GM08714 (cell line): ENCODE data around the gene TMEM229A.
"Not testable (repeated sequence)": the region's sequence is repeated elsewhere in the genome, so short reads cannot be mapped to it uniquely, and the experiment has no call there.

Experiments used
- H3K4me3 ChIP-seq: fragments of 200-500 bp; sonication (Bioruptor generic); 2 replicates; pipeline ENCODE4 v1.5.1; 2014; ENCODE audit warnings: mild to moderate bottlenecking, low read length, inconsistent platforms
- ZNF274 ChIP-seq: IDR thresholded peaks from 2 replicates; pipeline ENCODE4 v1.6.1; 2012; ENCODE audit warnings: mild to moderate bottlenecking, low read depth, low read length

Gene TMEM229A

DNA sequence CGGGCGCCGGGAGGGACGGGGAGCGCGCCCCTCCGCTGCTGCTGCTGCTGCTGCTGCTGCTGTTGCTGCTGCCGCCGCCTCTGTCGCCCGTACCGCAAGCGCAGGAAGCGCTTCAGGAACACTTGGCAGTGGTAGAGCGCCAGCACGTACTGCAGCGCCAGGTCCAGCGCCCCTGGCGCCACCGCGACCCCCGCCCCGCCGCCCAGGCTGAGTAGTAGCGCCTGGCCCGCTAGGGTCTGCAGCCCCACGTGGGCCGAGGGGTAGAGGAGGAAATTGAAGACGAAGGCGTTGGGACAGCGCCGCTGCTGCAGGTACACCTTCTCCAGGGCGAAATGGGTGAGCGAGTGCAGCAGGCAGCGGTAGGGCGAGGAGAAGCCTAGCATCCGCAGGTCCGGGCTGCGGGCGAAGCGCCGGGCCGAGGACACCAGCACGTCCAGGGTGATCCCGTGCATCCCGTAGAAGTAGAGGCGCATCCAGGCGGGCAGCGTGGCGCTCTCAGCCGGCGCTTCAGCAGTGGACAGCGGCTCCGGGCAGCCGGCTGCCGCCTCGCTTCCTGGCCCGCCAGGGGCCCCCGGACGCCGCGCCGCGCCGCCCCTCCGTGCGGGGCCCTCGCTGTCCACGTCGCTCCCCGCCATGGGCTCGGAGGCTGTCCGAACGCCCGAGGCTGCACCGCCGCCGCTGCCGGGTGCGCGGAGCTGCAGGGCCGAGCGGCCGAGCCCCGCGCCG is at the start of gene TMEM229A:
Gene TMEM229A, minus strand, starts transcription at position 699 of the 726 bp plus-strand sequence. Its CDS starts 64 bp downstream, at position 635.
- peak within 1 kb of the TSS; percentile 16; the same call in 1 of the 2 replicates for H3K4me3 ChIP-seq
- TF ChIP-seq ZNF274: no peak

DNA sequence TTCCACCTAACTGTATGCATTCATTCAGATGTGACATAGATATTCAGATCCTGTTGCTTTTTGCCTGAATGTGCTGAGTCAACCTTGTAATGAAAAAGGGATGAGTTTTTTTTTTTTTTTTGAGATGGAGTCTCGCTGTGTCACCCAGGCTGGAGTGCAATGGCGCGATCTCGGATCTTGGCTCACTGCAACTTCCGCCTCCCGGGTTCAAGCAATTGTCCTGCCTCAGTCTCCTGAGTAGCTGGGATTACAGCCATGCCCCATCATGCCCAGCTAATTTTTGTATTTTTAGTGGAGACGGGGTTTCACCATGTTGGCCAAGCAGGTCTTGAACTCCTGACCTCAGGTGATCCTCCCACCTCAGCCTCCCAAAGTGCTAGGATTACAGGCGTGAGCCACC is 49.4 kb upstream of the TMEM229A start:
- not testable (repeated sequence) for H3K4me3 ChIP-seq

DNA sequence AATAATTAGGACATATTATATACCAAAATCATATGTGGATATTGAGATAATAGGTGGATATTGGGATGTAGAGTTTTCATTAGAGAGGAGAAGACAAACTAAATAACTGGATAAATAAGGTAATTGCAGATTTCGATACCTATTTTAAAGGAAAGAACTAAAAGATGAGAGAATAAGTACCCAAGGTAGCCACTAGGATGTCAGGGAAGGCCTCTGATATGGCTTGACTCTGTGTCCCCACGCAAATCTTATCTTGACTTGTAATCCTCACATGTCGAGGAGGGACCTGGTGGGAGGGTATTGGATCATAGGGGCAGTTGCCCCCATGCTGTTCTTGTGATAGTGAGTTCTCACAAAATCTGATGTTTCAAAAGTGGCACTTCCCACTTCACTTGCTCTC is 44.7 kb upstream of the TMEM229A start:
- TF ChIP-seq ZNF274: no peak
- no peak overlapping the region for H3K4me3 ChIP-seq

DNA sequence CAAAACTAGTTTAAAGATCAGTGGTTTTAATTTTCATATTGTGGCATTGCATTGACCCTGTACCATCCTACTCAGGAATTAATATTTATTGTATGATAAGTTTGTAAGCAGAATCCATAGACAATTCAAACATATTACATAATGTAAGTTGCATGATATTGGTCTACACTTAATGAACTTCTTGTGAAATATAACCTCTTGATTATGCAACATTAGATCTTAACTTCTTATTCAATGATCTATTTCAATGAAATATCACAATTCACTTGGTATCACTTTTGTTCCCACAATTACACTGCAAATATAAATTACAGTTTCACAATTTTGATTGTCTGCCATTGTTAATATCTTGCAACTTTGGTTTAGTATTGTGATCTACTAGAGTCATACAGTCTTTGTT is 44.0 kb upstream of the TMEM229A start:
- TF ChIP-seq ZNF274: no peak
- H3K4me3 ChIP-seq: no peak overlapping the region

DNA sequence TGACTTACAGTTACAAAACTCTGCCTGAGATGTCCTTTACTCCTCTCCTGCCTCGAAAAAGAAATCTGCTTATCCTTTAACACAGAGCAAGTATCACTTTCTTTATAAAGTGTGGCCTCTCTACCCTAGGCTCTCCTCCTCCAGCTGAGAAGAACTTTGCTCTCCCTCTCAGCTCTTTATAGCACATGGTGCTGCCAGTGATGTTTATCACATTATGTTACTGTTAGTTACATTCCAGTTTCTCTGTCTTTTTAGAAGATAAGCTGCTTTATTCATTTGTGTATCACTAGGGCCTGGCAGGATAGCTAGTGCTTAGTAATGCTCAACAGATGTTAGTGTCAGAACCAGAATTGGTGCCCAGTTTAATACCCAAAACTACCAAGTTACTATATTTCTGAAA is 41.1 kb upstream of the TMEM229A start:
- no peak for TF ChIP-seq ZNF274
- H3K4me3 ChIP-seq: no peak overlapping the region

DNA sequence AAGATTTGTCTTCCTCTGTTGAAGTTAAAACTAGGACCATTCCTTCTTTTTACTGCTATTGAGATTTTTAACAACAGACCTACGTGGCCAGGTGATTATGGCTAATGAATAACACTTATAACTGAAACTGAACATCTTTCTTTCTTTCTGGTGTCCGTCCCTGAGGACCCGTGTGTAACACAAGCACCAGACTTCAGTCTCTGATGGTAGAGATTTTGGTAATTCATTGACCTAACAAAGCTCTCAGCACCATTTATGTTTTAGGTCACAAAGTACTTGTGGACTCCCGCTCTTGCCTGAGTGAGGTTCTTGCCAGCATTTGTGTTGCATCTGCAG is 40.4 kb upstream of the TMEM229A start:
- no peak overlapping the region for H3K4me3 ChIP-seq
- TF ChIP-seq ZNF274: no peak

DNA sequence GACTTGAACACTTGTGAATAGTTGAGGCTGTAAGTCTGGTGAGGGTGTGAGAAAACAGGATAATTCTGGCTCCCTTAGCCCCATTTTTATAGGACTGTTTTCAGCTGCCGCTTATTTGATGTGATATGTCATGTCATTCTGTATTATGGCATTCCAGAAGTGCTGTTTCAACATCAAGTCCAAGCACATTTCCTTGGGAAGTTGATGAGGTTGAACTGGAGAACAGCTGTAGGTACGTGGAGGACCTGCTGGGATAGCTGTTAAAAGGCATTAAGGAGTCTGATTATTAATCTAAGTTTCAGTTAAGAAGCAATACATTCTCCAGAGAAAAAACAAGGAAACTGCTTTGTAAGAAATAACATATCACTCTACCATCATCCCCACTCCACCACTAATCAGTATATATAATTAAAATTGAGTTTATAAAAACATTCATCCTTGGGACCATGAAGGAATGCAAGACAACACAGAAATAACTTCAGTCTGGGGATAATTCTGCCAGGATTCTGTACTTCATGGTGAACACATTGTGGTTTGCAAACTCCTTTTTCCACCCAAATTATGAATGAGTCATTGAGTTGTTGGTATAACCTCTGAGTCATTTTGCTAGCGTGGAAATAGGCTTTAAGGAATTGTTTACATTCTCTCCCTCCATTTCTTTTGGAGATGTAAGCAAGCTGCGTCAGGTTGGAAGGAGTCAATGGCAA is 39.9 kb upstream of the TMEM229A start:
- no peak overlapping the region for H3K4me3 ChIP-seq
- no peak for TF ChIP-seq ZNF274

DNA sequence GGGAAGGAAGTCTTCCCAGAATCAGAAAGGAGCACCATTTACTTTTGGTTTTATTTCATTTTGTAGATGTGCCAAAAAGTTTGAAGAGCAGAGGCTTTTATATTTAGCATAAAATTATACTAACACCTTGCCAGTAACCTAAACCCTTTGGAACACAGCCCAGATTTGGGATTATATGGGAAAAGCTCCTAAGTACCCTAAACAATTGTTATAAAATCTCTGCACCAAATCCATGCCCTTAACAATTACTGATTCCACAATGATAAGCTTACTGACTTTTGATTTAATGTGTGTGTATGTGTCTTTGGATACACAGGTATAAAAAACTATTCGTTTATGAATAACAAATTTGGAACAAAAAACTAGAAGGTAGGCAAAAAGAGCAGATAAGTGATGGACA is 39.0 kb upstream of the TMEM229A start:
- H3K4me3 ChIP-seq: no peak overlapping the region
- no peak for TF ChIP-seq ZNF274

DNA sequence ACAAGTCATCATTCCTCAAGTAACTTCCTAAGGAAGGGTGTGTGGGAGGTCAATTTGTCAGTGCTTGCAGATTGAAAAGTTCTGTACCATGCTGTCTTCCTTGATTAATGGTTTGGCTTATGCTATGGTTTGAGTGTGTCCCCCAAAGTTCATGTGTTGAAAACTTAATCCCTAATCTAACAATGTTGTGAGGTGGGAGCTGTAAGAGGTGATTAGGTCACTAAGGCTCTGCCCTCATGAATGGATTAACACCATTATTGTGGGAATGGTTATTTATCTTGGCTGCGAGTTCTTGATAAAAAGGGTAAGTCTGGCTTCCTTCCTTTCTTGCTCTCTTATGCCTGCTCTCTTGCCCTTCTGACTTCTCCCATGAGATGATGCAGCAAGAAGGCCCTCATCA is 29.3 kb upstream of the TMEM229A start:
- H3K4me3 ChIP-seq: no peak overlapping the region
- TF ChIP-seq ZNF274: no peak

DNA sequence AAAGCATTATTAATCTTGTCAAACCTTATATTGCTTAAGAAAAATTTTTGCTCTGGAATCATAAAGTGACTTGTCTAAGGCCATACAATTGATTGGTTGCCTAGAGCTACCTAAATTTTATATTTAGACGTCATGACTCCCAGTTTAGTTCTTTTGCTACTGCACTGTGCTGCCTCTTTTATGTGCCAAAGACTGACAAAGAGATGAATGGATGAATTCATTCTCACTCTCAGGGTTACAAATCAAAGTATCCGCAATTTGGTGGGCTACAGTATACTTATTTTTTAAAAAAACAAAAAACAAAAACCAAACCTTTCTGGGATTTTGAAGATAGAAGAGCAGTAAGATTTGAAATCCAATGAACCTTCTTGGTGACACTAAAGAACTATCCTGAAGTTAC is 27.7 kb upstream of the TMEM229A start:
- no peak for TF ChIP-seq ZNF274
- H3K4me3 ChIP-seq: no peak overlapping the region

DNA sequence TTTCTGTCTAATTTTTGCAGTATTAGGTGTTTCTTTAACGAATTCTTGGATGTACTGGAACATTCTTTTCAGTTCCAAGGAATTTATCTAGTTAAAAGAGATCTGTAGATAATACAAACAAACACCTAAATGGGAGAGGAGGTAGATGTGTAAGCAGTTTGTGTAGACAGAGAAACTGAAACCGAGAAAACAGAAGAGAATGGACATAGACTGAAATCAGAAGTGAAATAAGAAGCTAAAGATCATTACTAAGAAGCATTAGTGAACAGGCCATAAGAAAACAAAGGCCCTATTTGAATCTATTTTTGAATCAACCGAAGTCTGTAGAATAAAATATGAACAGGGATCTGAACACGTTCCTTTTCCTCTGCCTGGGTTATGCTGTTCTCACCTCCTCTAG is 26.5 kb upstream of the TMEM229A start:
- H3K4me3 ChIP-seq: no peak overlapping the region
- no peak for TF ChIP-seq ZNF274

DNA sequence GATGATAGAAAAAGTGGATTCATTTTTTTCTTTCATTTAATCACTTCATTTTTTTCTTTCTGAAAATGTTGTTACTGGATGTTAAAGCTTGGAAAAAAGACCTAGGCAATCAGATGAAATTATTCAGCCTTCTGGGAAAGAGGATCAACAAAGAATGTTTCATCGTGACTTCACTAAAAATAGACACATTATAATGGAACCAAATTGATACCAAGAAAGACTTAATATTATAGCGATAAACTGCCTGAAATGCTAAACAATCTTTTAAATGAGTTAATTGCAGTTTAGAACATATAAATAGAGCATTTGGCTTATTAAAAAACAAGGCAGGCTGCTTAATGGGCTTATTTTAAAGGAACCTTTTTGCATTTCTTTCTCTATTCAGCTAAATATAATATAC is 25.6 kb upstream of the TMEM229A start:
- no peak overlapping the region for H3K4me3 ChIP-seq
- TF ChIP-seq ZNF274: no peak

DNA sequence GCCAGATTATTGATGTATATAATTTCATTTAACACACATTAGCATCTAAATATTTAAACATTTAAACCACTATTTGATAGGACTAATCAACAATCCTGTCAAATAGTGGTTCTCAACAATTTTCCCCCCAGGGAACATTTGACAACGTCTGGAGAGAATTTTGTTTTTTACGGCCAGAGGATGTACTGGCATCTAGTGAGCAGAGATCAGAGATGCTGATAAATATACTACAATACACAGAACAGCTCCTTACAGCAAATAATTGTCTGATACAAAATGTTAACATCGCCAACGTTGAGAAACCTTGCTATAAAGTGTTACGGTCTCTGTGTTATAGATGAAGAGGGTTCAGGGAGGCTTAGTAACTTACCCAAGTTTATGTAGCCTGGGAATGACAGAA is 25.0 kb upstream of the TMEM229A start:
- no peak for TF ChIP-seq ZNF274

DNA sequence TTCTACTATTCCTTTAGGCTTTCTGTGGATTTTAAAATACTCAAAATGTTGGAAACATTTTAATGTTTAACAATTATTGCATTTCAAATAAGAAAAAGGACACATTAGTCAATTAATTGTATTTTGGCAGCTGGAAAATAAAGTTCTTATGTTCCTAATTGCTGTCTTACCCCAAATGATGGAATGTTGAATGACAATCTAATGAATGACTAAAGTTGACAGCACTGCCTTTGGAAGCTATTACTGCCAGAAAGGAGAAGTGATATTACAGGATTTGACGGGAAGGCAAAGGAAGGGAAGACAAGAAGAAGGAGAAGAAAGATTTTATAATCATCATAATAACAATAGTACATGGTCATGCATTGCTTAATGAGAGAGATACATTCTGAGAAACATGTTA is 23.4 kb upstream of the TMEM229A start:
- H3K4me3 ChIP-seq: no peak overlapping the region
- TF ChIP-seq ZNF274: no peak

More for the DNA sequence above, 25.0 kb upstream of the TMEM229A start:
- H3K4me3 ChIP-seq: no peak overlapping the region

DNA sequence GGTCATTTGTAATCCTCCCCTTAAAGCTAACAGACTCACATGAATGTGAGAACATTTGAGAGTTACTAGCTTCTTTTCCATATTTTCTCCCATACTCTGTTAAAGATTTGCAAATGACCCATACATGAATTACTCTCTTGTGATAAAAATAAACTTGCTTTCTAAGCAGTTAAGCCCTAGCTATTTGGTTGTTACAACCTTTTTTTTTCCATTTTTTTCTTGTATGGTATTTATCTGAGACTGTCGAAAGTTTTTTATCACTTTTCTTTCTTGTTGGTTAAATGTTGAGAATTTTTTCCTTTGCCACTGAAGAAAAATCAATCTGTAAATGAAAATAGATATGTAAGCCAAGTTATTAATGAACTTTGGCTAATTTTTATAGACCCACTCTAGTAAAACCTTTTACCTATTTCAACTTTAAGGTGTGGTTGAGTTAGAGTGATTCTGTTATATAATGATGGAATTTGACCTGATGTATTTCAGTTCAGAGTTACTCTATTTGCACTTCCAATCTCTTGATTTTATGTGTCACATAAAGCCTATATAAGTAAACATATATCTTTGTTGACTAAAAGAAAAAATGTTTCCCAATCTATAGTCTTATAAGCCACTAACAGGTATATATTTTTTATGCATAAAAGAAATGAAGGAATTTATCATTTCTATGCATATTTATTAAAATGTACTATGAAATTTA is 19.0 kb upstream of the TMEM229A start:
- H3K4me3 ChIP-seq: no peak overlapping the region
- TF ChIP-seq ZNF274: no peak
